ENCODE measurements around the gene JPH2. TPM values are rescaled to one million over a fixed set of nuclear protein-coding genes. Genes with fewer than 3 reads are reported as not detected.

JPH2 gene
- total and polyA plus RNA-seq, 10 of the 15 experiments (the other 5 are each of a cell fraction or from before 2014, with no cell fraction given): 0.16 TPM; not detected in 9

GRCh38 chr20:44080646-44081267 is 106.2 kb downstream of the JPH2 start (continued):
- TF ChIP-seq YY1 (IDR thresholded peaks at IDR 0.05; ENCODE audit: low read depth, low read length): peak; percentile 72; the same call in 1 of the 2 replicates
- no peak for TF ChIP-seq SUZ12 (IDR thresholded peaks at IDR 0.05; ENCODE audit: unreplicated experiment)
- TF ChIP-seq NRF1 (conservative IDR thresholded peaks at IDR 0.05; ENCODE audit: low read depth, low read length): no peak
- TF ChIP-seq, protein P1, sequence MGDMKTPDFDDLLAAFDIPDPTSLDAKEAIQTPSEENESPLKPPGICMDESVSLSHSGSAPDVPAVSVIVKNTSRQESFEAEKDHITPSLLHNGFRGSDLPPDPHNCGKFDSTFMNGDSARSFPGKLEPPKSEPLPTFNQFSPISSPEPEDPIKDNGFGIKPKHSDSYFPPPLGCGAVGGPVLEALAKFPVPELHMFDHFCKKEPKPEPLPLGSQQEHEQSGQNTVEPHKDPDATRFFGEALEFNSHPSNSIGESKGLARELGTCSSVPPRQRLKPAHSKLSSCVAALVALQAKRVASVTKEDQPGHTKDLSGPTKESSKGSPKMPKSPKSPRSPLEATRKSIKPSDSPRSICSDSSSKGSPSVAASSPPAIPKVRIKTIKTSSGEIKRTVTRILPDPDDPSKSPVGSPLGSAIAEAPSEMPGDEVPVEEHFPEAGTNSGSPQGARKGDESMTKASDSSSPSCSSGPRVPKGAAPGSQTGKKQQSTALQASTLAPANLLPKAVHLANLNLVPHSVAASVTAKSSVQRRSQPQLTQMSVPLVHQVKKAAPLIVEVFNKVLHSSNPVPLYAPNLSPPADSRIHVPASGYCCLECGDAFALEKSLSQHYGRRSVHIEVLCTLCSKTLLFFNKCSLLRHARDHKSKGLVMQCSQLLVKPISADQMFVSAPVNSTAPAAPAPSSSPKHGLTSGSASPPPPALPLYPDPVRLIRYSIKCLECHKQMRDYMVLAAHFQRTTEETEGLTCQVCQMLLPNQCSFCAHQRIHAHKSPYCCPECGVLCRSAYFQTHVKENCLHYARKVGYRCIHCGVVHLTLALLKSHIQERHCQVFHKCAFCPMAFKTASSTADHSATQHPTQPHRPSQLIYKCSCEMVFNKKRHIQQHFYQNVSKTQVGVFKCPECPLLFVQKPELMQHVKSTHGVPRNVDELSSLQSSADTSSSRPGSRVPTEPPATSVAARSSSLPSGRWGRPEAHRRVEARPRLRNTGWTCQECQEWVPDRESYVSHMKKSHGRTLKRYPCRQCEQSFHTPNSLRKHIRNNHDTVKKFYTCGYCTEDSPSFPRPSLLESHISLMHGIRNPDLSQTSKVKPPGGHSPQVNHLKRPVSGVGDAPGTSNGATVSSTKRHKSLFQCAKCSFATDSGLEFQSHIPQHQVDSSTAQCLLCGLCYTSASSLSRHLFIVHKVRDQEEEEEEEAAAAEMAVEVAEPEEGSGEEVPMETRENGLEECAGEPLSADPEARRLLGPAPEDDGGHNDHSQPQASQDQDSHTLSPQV (IDR thresholded peaks at IDR 0.05): no peak
- peak; percentile 57; the same call in 1 of the 2 replicates for TF ChIP-seq ZNF24 (IDR thresholded peaks at IDR 0.05)
- TF ChIP-seq MTA2 (IDR thresholded peaks at IDR 0.05; ENCODE audit: low read depth): peak; percentile 52
- no peak for TF ChIP-seq YBX1 (IDR thresholded peaks at IDR 0.05)
- TF ChIP-seq ZNF274 (IDR thresholded peaks at IDR 0.05; ENCODE audit: insufficient read depth, insufficient read length): no peak
- no peak for TF ChIP-seq ETV6 (conservative IDR thresholded peaks at IDR 0.05 in 1 of 2, IDR thresholded peaks at IDR 0.05 in 1 of 2; ENCODE audit: borderline replicate concordance in 1 of 2, low read depth in 1 of 2)
- TF ChIP-seq IRF5 (IDR thresholded peaks at IDR 0.05; ENCODE audit: borderline replicate concordance): no peak
- TF ChIP-seq POLR2A (IDR thresholded peaks at IDR 0.05; ENCODE audit: low read depth, low read length): no peak
- TF ChIP-seq PML (IDR thresholded peaks at IDR 0.05; ENCODE audit: low read length): no peak
- 0 out of 2 replicates have a peak, but pooled peaks have one; percentile 17 for TF ChIP-seq GATAD2B (conservative IDR thresholded peaks at IDR 0.05; ENCODE audit: low read depth)
- peak; percentile 98 for TF ChIP-seq ATF7 (IDR thresholded peaks at IDR 0.05; ENCODE audit: low read depth)
- TF ChIP-seq SMAD5 (IDR thresholded peaks at IDR 0.05; ENCODE audit: low read depth): no peak
- TF ChIP-seq, protein P2, sequence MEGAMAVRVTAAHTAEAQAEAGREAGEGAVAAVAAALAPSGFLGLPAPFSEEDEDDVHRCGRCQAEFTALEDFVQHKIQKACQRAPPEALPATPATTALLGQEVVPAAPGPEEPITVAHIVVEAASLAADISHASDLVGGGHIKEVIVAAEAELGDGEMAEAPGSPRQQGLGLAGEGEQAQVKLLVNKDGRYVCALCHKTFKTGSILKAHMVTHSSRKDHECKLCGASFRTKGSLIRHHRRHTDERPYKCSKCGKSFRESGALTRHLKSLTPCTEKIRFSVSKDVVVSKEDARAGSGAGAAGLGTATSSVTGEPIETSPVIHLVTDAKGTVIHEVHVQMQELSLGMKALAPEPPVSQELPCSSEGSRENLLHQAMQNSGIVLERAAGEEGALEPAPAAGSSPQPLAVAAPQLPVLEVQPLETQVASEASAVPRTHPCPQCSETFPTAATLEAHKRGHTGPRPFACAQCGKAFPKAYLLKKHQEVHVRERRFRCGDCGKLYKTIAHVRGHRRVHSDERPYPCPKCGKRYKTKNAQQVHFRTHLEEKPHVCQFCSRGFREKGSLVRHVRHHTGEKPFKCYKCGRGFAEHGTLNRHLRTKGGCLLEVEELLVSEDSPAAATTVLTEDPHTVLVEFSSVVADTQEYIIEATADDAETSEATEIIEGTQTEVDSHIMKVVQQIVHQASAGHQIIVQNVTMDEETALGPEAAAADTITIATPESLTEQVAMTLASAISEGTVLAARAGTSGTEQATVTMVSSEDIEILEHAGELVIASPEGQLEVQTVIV (IDR thresholded peaks at IDR 0.05; ENCODE audit: borderline replicate concordance, partially characterized antibody): no peak
- no peak for TF ChIP-seq ZBED1 (IDR thresholded peaks at IDR 0.05; ENCODE audit: borderline replicate concordance)
- peak; percentile 83 for TF ChIP-seq RUNX3 (IDR thresholded peaks at IDR 0.05; ENCODE audit: low read length)
- TF ChIP-seq, protein P3, sequence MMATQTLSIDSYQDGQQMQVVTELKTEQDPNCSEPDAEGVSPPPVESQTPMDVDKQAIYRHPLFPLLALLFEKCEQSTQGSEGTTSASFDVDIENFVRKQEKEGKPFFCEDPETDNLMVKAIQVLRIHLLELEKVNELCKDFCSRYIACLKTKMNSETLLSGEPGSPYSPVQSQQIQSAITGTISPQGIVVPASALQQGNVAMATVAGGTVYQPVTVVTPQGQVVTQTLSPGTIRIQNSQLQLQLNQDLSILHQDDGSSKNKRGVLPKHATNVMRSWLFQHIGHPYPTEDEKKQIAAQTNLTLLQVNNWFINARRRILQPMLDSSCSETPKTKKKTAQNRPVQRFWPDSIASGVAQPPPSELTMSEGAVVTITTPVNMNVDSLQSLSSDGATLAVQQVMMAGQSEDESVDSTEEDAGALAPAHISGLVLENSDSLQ (IDR thresholded peaks at IDR 0.05): no peak
- TF ChIP-seq, protein P4, sequence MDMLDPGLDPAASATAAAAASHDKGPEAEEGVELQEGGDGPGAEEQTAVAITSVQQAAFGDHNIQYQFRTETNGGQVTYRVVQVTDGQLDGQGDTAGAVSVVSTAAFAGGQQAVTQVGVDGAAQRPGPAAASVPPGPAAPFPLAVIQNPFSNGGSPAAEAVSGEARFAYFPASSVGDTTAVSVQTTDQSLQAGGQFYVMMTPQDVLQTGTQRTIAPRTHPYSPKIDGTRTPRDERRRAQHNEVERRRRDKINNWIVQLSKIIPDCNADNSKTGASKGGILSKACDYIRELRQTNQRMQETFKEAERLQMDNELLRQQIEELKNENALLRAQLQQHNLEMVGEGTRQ (IDR thresholded peaks at IDR 0.05; ENCODE audit: borderline replicate concordance, low read depth, low read length): no peak
- no peak for TF ChIP-seq LARP7 (IDR thresholded peaks at IDR 0.05)
- TF ChIP-seq POLR2AphosphoS2 (IDR thresholded peaks at IDR 0.05; ENCODE audit: low read depth, low read length): no peak
- TF ChIP-seq HDGF (IDR thresholded peaks at IDR 0.05): no peak

Data from GM12878 (cell line).